Mesendoderm (in vitro differentiated cells): ENCODE data around the gene S100A8.

Source experiments
- DNase-seq: peaks from one replicate; pipeline ENCODE4 v3.0.0; 2013
- H2AK5ac ChIP-seq: 2 replicates; pipeline ENCODE4 v1.6.1; 2013; ENCODE audit warnings: low read length, inconsistent platforms
- H2BK120ac ChIP-seq: 2 replicates; pipeline ENCODE4 v1.6.1; 2013; ENCODE audit warnings: low read depth, mild to moderate bottlenecking, low read length, moderate library complexity, mixed read lengths
- H2BK15ac ChIP-seq: replicated peaks from 2 replicates; pipeline ENCODE4 v1.6.1; 2013; ENCODE audit warnings: low read depth, mild to moderate bottlenecking, moderate library complexity
- H2BK5ac ChIP-seq: 2 replicates; pipeline ENCODE4 v1.6.1; 2013; ENCODE audit warnings: low read length, inconsistent platforms
- H3K18ac ChIP-seq: 2 replicates; pipeline ENCODE4 v1.6.1; 2013; ENCODE audit warnings: mild to moderate bottlenecking, low read length, mixed read lengths
- H3K23ac ChIP-seq: one replicate; pipeline ENCODE4 v1.6.1; 2013; ENCODE audit warnings: low read length
- H3K27ac ChIP-seq: 2 replicates; pipeline ENCODE4 v1.5.1; 2013; ENCODE audit warnings: low read depth, mild to moderate bottlenecking, inconsistent platforms, low read length, moderate library complexity
- H3K27me3 ChIP-seq: 2 replicates; pipeline ENCODE4 v1.6.1; 2013; ENCODE audit warnings: low read length, control low read depth, mild to moderate bottlenecking, inconsistent platforms; ENCODE audit not compliant: insufficient read depth, poor library complexity
- H3K36me3 ChIP-seq: 2 replicates; pipeline ENCODE4 v1.6.1; 2013; ENCODE audit warnings: low read length, inconsistent platforms; ENCODE audit not compliant: control insufficient read depth, insufficient read depth
- H3K4ac ChIP-seq: one replicate; pipeline ENCODE4 v1.6.1; 2013; ENCODE audit warnings: low read depth, mild to moderate bottlenecking, low read length, moderate library complexity
- H3K4me1 ChIP-seq: 2 replicates; pipeline ENCODE4 v1.6.1; 2013; ENCODE audit warnings: low read depth, low read length, inconsistent platforms; ENCODE audit not compliant: control insufficient read depth
- H3K4me2 ChIP-seq: 2 replicates; pipeline ENCODE4 v1.6.1; 2013; ENCODE audit warnings: low read length
- H3K4me3 ChIP-seq: 2 replicates; pipeline ENCODE4 v1.5.1; 2013; ENCODE audit warnings: mild to moderate bottlenecking, low read length
- H3K56ac ChIP-seq: one replicate; pipeline ENCODE4 v1.6.1; 2013; ENCODE audit warnings: low read length
- H3K79me1 ChIP-seq: 2 replicates; pipeline ENCODE4 v1.6.1; 2013; ENCODE audit warnings: low read length, inconsistent platforms
- H3K79me2 ChIP-seq: 2 replicates; pipeline ENCODE4 v1.6.1; 2013; ENCODE audit warnings: mild to moderate bottlenecking, low read length; ENCODE audit not compliant: control insufficient read depth, insufficient read depth
- H3K9ac ChIP-seq: 2 replicates; pipeline ENCODE4 v1.6.1; 2013; ENCODE audit warnings: low read length, inconsistent platforms
- H4K5ac ChIP-seq: one replicate; pipeline ENCODE4 v1.6.1; 2013; ENCODE audit warnings: low read length
- H4K8ac ChIP-seq: one replicate; pipeline ENCODE4 v1.6.1; 2013; ENCODE audit warnings: low read depth, mild to moderate bottlenecking, control low read depth, low read length, moderate library complexity
- WGBS: extraction: QIAGEN DNeasy Blood & Tissue Kit; methylation state at CpG from one replicate; pipeline ENCODE4 v1.1.7; 2013; ENCODE audit warnings: low lambda C conversion rate, missing lambda C conversion rate; ENCODE audit not compliant: insufficient coverage; ENCODE audit errors: extremely low coverage; 5-methylcytosine and 5-hydroxymethylcytosine counted together

Gene S100A8

GRCh38 chr1:153432874-153433681 is 42.2 kb upstream of the S100A8 start:
- DNase-seq: no peak
- Histone ChIP-seq H3K79me2 (no peaks in the 10 kb centered on the region), H3K79me1 (no peaks in the 10 kb centered on the region), H4K5ac (no peak overlapping the region), H3K4ac (no peak overlapping the region), H2BK5ac (no peak overlapping the region), H3K18ac (no peak overlapping the region), H2BK15ac (no peak overlapping the region), H3K9ac (no peak overlapping the region), H3K4me1 (no peaks in the 10 kb centered on the region), H3K23ac (no peak overlapping the region), H2BK120ac (no peak overlapping the region), H2AK5ac (no peak overlapping the region), H4K8ac (no peak overlapping the region), H3K4me3 (no peak overlapping the region), H3K56ac (no peak overlapping the region), H3K27ac (no peak overlapping the region), H3K4me2 (no peak overlapping the region), H3K27me3 (no peaks in the 10 kb centered on the region), H3K36me3 (no peaks in the 10 kb centered on the region)
- WGBS: no CpG with 5 or more reads among the region's 9 CpGs

- Histone ChIP-seq H3K4me1 (no peaks in the 10 kb centered on the region), H3K79me1 (no peaks in the 10 kb centered on the region), H3K18ac (no peak overlapping the region), H3K23ac (no peak overlapping the region), H3K79me2 (no peaks in the 10 kb centered on the region), H4K8ac (no peak overlapping the region), H3K4me2 (no peak overlapping the region), H2BK15ac (no peak overlapping the region), H2AK5ac (no peak overlapping the region), H3K4ac (no peak overlapping the region), H3K27me3 (no peaks in the 10 kb centered on the region), H3K56ac (no peak overlapping the region), H3K36me3 (no peaks in the 10 kb centered on the region), H3K27ac (no peak overlapping the region), H3K4me3 (no peak overlapping the region), H2BK120ac (no peak overlapping the region), H3K9ac (no peak overlapping the region), H2BK5ac (no peak overlapping the region), H4K5ac (no peak overlapping the region)
- no CpG with 5 or more reads among the region's 4 CpGs for WGBS
- DNase-seq: no peak
Measured at GRCh38 chr1:153431928-153432327, 41.1 kb upstream of the S100A8 start.

- Histone ChIP-seq H3K4ac (no peak overlapping the region), H3K9ac (no peak overlapping the region), H3K4me1 (no peaks in the 10 kb centered on the region), H2AK5ac (no peak overlapping the region), H3K36me3 (no peaks in the 10 kb centered on the region), H2BK15ac (no peak overlapping the region), H3K4me2 (no peak overlapping the region), H3K79me2 (no peaks in the 10 kb centered on the region), H3K56ac (no peak overlapping the region), H4K5ac (no peak overlapping the region), H4K8ac (no peak overlapping the region), H3K23ac (no peak overlapping the region), H3K27ac (no peak overlapping the region), H3K27me3 (no peaks in the 10 kb centered on the region), H3K18ac (no peak overlapping the region), H3K79me1 (no peaks in the 10 kb centered on the region), H2BK120ac (no peak overlapping the region), H3K4me3 (no peak overlapping the region), H2BK5ac (no peak overlapping the region)
- DNase-seq: no peak
- no CpG with 5 or more reads among the region's 3 CpGs for WGBS
Measured at GRCh38 chr1:153431427-153431826, 40.6 kb upstream of the S100A8 start.

DNA sequence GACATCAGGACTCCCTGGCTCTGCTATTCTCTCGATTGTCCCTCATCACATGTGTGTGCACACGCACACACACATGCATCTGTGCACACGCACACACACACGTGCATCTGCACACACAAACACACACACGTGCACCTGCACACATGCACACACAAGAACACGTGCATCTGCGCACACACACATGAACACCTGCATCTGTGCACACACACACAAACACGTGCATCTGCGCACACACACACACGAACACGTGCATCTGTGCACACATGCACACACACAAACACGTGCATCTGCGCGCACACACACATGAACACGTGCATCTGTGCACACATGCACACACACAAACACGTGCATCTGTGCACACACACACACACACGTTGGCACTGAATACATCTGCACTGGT is 40.1 kb upstream of the S100A8 start:
- no peak overlapping the region for H3K4ac ChIP-seq
- H3K36me3 ChIP-seq: no peaks in the 10 kb centered on the region
- no peak overlapping the region for H2BK15ac ChIP-seq
- WGBS: no CpG with 5 or more reads among the region's 17 CpGs
- no peak overlapping the region for H3K23ac ChIP-seq
- no peaks in the 10 kb centered on the region for H3K79me2 ChIP-seq
- no peak overlapping the region for H3K18ac ChIP-seq
- no peaks in the 10 kb centered on the region for H3K79me1 ChIP-seq
- H3K27ac ChIP-seq: no peak overlapping the region
- no peak overlapping the region for H2BK5ac ChIP-seq
- no peak overlapping the region for H3K4me2 ChIP-seq
- H3K9ac ChIP-seq: no peak overlapping the region
- H4K8ac ChIP-seq: no peak overlapping the region
- no peaks in the 10 kb centered on the region for H3K27me3 ChIP-seq
- no peak overlapping the region for H4K5ac ChIP-seq
- no peak overlapping the region for H3K4me3 ChIP-seq
- H3K56ac ChIP-seq: no peak overlapping the region
- no peak overlapping the region for H2BK120ac ChIP-seq
- no peak overlapping the region for H2AK5ac ChIP-seq
- H3K4me1 ChIP-seq: no peaks in the 10 kb centered on the region
- DNase-seq: no peak

- no peak overlapping the region for H3K18ac ChIP-seq
- no peaks in the 10 kb centered on the region for H3K4me1 ChIP-seq
- no peaks in the 10 kb centered on the region for H3K79me2 ChIP-seq
- DNase-seq: no peak
- no CpG with 5 or more reads among the region's 3 CpGs for WGBS
- no peaks in the 10 kb centered on the region for H3K27me3 ChIP-seq
- no peak overlapping the region for H2AK5ac ChIP-seq
- H3K4me3 ChIP-seq: no peak overlapping the region
- no peak overlapping the region for H4K5ac ChIP-seq
- no peak overlapping the region for H3K27ac ChIP-seq
- no peaks in the 10 kb centered on the region for H3K36me3 ChIP-seq
- no peak overlapping the region for H3K56ac ChIP-seq
- H3K79me1 ChIP-seq: no peaks in the 10 kb centered on the region
- H3K9ac ChIP-seq: no peak overlapping the region
- H2BK5ac ChIP-seq: no peak overlapping the region
- H2BK15ac ChIP-seq: no peak overlapping the region
- H4K8ac ChIP-seq: no peak overlapping the region
- no peak overlapping the region for H3K23ac ChIP-seq
- H2BK120ac ChIP-seq: no peak overlapping the region
- H3K4ac ChIP-seq: no peak overlapping the region
- H3K4me2 ChIP-seq: no peak overlapping the region
Measured at GRCh38 chr1:153430561-153430960, 39.7 kb upstream of the S100A8 start.

- no peak for DNase-seq
- no peak overlapping the region for H4K8ac ChIP-seq
- WGBS: no CpG with 5 or more reads among the region's 2 CpGs
- no peak overlapping the region for H2BK15ac ChIP-seq
- H3K79me2 ChIP-seq: no peaks in the 10 kb centered on the region
- no peak overlapping the region for H3K4me3 ChIP-seq
- H3K9ac ChIP-seq: no peak overlapping the region
- no peak overlapping the region for H3K27ac ChIP-seq
- no peaks in the 10 kb centered on the region for H3K36me3 ChIP-seq
- no peak overlapping the region for H2BK120ac ChIP-seq
- H3K56ac ChIP-seq: no peak overlapping the region
- H3K23ac ChIP-seq: no peak overlapping the region
- H3K4me1 ChIP-seq: no peaks in the 10 kb centered on the region
- no peaks in the 10 kb centered on the region for H3K27me3 ChIP-seq
- no peak overlapping the region for H2BK5ac ChIP-seq
- H4K5ac ChIP-seq: no peak overlapping the region
- H3K79me1 ChIP-seq: no peaks in the 10 kb centered on the region
- H3K4ac ChIP-seq: no peak overlapping the region
- no peak overlapping the region for H3K18ac ChIP-seq
- no peak overlapping the region for H2AK5ac ChIP-seq
- H3K4me2 ChIP-seq: no peak overlapping the region
Measured at GRCh38 chr1:153430166-153430553, 39.3 kb upstream of the S100A8 start.
